ENCODE results near the gene DIP2A. TPM values are rescaled to one million over a fixed set of nuclear protein-coding genes. Genes with fewer than 3 reads are reported as not detected.

DIP2A gene
- total and polyA plus RNA-seq, 2 of the 13 experiments (the other 11 are each of a cell fraction or from before 2014, with no cell fraction given): 18.5 to 37.6 TPM

- Histone ChIP-seq H3K27ac (ENCODE audit: extremely low read length, insufficient read depth, low read length) (no peak overlapping the region), H3K36me3 (replicated peaks in 1 of 2; ENCODE audit: control insufficient read depth in 1 of 2, insufficient read depth in 2 of 2, low read length in 2 of 2) (no peaks in the 10 kb centered on the region), H4K20me1 (ENCODE audit: insufficient read depth, low read length) (no peaks in the 10 kb centered on the region), H3K4me2 (ENCODE audit: low read depth, low read length) (no peak overlapping the region), H3K9ac (ENCODE audit: insufficient read depth, low read depth, low read length) (no peak overlapping the region), H3K9me3 (ENCODE audit: low read length) (no peaks in the 10 kb centered on the region), H2AFZ (ENCODE audit: low read length) (no peak overlapping the region), H3K4me3 (replicated peaks in 1 of 3; ENCODE audit: insufficient read depth in 1 of 3, low read depth in 2 of 3, low read length in 3 of 3) (no peak overlapping the region), H3K4me1 (ENCODE audit: insufficient read depth, low read length) (peaks cover 20% of the 10 kb centered on the region), H3K27me3 (ENCODE audit: control insufficient read depth in 1 of 2, insufficient read depth in 2 of 2, low read length in 2 of 2) (no peaks in the 10 kb centered on the region), H3K79me2 (ENCODE audit: insufficient read depth, low read length) (no peaks in the 10 kb centered on the region)
- in situ Hi-C loops (cut with HindIII; ENCODE audit: extremely low pct_ligation_motif_present, low pct_unique_long_range_greater_than_20kb): no loop called here
- TF ChIP-seq ZNF460 (CRISPR knock-in tag; IDR thresholded peaks at IDR 0.05; ENCODE audit: borderline replicate concordance) (no peak), HMGXB4 (CRISPR knock-in tag; IDR thresholded peaks at IDR 0.05; ENCODE audit: borderline replicate concordance in 1 of 2, low read depth in 1 of 2) (no peak), ZNF441 (CRISPR knock-in tag; IDR thresholded peaks at IDR 0.05; ENCODE audit: borderline replicate concordance) (no peak), TCF12 (IDR thresholded peaks at IDR 0.05) (no peak), TCF12 (CRISPR knock-in tag; IDR thresholded peaks at IDR 0.05) (no peak), HINFP (CRISPR knock-in tag; IDR thresholded peaks at IDR 0.05; ENCODE audit: low read depth) (no peak), ZNF781 (CRISPR knock-in tag; IDR thresholded peaks at IDR 0.05; ENCODE audit: borderline replicate concordance, not compliant biosample characterization) (no peak), POGZ (CRISPR knock-in tag; IDR thresholded peaks at IDR 0.05) (no peak), ZNF143 (CRISPR knock-in tag; IDR thresholded peaks at IDR 0.05) (no peak), SMAD1 (CRISPR knock-in tag; IDR thresholded peaks at IDR 0.05; ENCODE audit: borderline replicate concordance, low read depth) (no peak), U2AF2 (IDR thresholded peaks at IDR 0.05; ENCODE audit: low read depth, low read length) (no peak), ZNF136 (CRISPR knock-in tag; IDR thresholded peaks at IDR 0.05; ENCODE audit: low read depth) (no peak), NR2F2 (IDR thresholded peaks at IDR 0.05; ENCODE audit: borderline replicate concordance, low read depth) (no peak), ZNF468 (CRISPR knock-in tag; IDR thresholded peaks at IDR 0.05) (no peak), ZBTB3 (CRISPR knock-in tag; IDR thresholded peaks at IDR 0.05; ENCODE audit: borderline replicate concordance, low read depth) (no peak), SIX1 (CRISPR knock-in tag; IDR thresholded peaks at IDR 0.05; ENCODE audit: borderline replicate concordance) (no peak), CBX2 (IDR thresholded peaks at IDR 0.05; ENCODE audit: low read depth, low read length) (no peak), CBX2 (CRISPR knock-in tag; IDR thresholded peaks at IDR 0.05; ENCODE audit: low read depth) (no peak), ZNF644 (CRISPR knock-in tag; IDR thresholded peaks at IDR 0.05; ENCODE audit: low read depth) (no peak), CC2D1A (CRISPR knock-in tag; IDR thresholded peaks at IDR 0.05) (no peak), KDM4B (CRISPR knock-in tag; IDR thresholded peaks at IDR 0.05) (no peak), BHLHE40 (IDR thresholded peaks at IDR 0.05; ENCODE audit: low read length) (no peak)
- DNase-seq (ENCODE audit: low spot score): no peak
- intact Hi-C loops (cut with micrococcal nuclease; ENCODE audit: unreplicated experiment): no loop called here
- CTCF ChIA-PET (ENCODE audit: low intra/inter-chr PET ratio, low total read pairs): no interaction called here
- ATAC-seq: no peak
- BruUV-seq (replicated peaks): no TSS peak
- WGBS (ENCODE audit: low lambda C conversion rate): 83% methylated on average over 2 of the region's 2 CpGs
- POLR2A ChIA-PET: no interaction called here
- FAIRE-seq: no peak
Observed at GRCh38 chr21:46616050-46616449, 157.4 kb downstream of the DIP2A start.

Measured in HepG2 (cell line).